GM19328 (cell line): Measurements from ENCODE around the gene LDLRAP1.
"Not testable (repeated sequence)": the region's sequence is repeated elsewhere in the genome, so short reads cannot be mapped to it uniquely, and the experiment has no call there.

Experiments used
- ATAC-seq: cut with Tn5 transposase; IDR thresholded peaks from one replicate; pipeline ENCODE4 v1.9.1; 2021; ENCODE audit warnings: mild to moderate bottlenecking, moderate library complexity; ENCODE audit not compliant: unreplicated experiment

LDLRAP1 gene

GRCh38 chr1:25599969-25600610 is 56.7 kb downstream of the LDLRAP1 start:
- no peak for ATAC-seq

GRCh38 chr1:25600971-25601699 is 57.7 kb downstream of the LDLRAP1 start:
- not testable (repeated sequence) for ATAC-seq

DNA sequence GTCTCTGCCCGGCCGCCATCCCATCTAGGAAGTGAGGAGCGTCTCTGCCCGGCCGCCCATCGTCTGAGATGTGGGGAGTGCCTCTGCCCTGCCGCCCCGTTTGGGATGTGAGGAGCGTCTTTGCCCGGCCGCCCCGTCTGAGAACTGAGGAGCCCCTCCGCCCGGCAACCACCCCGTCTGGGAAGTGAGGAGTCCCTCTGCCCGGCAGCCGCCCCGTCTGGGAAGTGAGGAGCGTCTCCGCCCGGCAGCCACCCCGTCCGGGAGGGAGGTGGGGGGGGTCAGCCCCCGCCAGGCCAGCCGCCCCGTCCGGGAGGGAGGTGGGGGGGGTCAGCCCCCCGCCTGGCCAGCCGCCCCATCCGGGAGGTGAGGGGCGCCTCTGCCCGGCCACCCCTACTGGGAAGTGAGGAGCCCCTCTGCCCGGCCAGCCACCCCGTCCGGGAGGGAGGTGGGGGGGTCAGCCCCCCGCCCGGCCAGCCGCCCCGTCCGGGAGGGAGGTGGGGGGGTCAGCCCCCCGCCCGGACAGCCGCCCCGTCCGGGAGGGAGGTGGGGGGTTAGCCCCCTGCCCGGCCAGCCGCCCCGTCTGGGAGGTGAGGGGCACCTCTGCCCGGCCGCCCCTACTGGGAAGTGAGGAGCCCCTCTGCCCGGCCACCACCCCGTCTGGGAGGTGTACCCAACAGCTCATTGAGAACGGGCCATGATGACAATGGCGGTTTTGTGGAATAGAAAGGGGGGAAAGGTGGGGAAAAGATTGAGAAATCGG is 60.6 kb downstream of the LDLRAP1 start:
- not testable (repeated sequence) for ATAC-seq

- no peak for ATAC-seq
These were observed 63.7 kb downstream of the LDLRAP1 start for GRCh38 chr1:25607123-25607522.

- no peak for ATAC-seq
These were observed 65.2 kb downstream of the LDLRAP1 start for GRCh38 chr1:25608488-25609178.

DNA sequence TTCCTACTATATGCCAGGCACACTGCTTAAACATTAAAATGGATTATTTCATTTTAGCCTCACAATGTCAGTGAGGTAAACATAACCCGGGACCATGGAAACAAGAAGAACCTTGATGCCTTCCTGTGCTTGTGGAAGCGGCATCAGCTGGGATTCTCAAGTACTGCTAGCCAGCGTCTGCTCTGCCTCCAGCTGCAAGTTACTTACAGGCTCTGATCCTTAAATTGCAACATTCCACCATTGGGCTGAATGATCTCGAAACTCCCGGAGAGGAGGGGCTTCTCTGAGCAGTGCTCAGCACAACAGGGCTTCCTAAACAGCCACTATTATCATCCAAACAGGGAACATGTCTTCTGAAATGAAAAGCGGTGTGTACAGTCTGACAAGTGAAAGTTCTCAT is 66.5 kb downstream of the LDLRAP1 start:
- ATAC-seq, result no peak

GRCh38 chr1:25610822-25611630 is 67.6 kb downstream of the LDLRAP1 start:
- ATAC-seq, result no peak

DNA sequence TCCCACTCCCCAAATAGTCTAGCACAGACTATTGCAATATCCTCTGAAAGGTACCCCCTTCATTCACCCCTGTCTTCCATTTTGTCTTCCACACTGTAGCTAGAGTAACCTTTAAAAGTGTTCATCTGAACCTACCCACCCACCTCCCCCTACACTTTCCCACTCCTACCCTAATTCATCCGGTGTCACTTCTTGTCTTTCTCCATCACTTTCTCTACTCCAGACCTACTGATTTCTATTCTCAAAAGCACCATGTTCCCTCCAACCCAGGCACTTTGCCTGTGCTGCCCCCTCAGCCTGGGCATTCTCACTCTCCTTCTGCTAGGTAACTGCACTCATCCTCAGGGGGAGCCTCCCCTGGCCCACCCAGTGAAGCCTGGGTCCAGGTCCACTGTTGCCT is 68.4 kb downstream of the LDLRAP1 start:
- ATAC-seq, result no peak

DNA sequence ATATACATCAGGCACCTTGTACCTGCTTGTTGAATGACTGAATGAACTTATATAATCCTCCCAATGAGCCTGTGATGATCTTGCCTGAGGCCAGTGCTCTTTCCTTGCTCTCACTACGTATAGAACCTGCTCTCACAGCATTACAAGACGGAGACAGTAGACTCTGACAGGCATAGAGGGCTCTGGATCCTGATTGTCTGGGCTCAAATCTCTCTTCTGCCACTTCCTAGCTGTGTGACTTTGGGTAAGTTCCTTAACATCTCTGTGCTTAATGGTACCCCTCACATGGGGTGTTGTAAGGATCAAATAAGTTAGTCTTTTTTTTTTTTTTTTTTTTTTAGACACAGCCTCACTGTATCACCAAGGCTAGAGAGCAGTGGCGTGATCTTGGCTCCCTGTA is 69.0 kb downstream of the LDLRAP1 start:
- no peak for ATAC-seq

DNA sequence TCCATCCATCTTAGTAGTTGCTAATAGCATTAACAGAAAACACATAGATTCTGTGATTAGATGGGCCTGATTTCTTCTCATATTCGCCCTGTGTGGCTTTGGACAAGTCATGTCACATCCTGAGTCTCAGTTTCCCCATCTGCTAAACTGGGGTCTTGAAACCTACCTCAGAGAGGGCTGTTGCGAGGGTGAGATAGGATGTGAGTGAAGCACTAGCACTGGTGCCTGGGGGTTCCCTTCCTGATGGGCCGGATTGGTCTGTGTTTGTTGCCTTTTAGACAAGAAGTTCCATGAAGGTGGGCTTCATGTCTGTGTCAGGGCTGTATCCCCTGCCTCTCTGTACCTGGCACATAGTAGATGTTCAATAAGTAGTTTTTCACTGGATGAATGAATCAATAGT is 69.7 kb downstream of the LDLRAP1 start:
- ATAC-seq, result no peak

DNA sequence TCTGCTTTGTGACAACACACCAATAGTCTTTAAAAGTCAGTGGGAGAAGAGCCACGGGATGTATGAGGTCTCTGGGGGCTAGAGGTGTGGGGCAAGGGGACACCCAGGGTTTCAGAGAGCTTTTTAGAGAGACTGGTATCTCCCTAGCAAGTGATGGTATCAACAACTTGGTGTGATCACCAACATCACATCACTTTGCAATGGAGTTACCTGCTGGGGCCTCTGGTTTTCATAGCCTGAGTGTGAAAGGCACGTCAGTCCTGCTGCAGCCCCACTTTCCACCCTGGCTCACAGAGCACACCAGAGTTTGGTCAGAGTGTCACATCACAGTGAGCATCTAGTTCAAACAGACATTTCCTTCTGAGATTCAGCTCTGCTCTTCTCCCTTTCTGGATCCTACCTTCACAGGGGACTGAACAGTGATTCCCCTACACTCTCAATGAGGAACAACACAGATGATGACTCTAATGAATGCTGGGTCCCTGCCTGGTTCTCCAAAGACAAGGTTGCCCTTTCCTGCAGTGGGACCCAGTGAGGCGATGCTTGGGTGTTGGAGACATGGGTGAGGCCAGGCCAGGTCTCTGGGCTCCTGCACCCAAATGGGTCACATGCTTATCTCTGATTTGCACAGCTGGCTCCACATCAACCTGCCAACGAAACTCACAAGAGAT is 71.2 kb downstream of the LDLRAP1 start:
- no peak for ATAC-seq

- ATAC-seq, result no peak
These were observed 71.8 kb downstream of the LDLRAP1 start for GRCh38 chr1:25615172-25615541.

- ATAC-seq, result no peak
These were observed 72.2 kb downstream of the LDLRAP1 start for GRCh38 chr1:25615563-25616094.

GRCh38 chr1:25616095-25616986 is 72.9 kb downstream of the LDLRAP1 start, which contains the start of gene MAN1C1:
MAN1C1 (plus strand) TSS chr1:25616791; CDS start chr1:25617798, 1,007 bp downstream.
- peak; percentile 63 for ATAC-seq

GRCh38 chr1:25616987-25617624 is 73.7 kb downstream of the LDLRAP1 start:
- peak; percentile 3 for ATAC-seq

- ATAC-seq, result no peak
These were observed 74.4 kb downstream of the LDLRAP1 start for GRCh38 chr1:25617625-25618432.

- ATAC-seq, result no peak
These were observed 75.0 kb downstream of the LDLRAP1 start for GRCh38 chr1:25618433-25618808.
